CD4-positive, alpha-beta T cell (primary cell): ENCODE data around the gene WDR82. TPM values are rescaled to one million over a fixed set of nuclear protein-coding genes. Genes with fewer than 3 reads are reported as not detected.

ENCODE experiments used
- ATAC-seq: fragments of 200-7000 bp; cut with Tn5 transposase; one replicate; pipeline ENCODE4 v1.10.0; 2022; ENCODE audit warnings: mild to moderate bottlenecking; ENCODE audit not compliant: poor library complexity
- CTCF ChIA-PET: fragments of 350-600 bp; sonication (Branson Sonifier 250); formaldehyde crosslinking; loops from one replicate; lab custom pipeline; 2021; ENCODE audit warnings: antibody characterized with exemption, inconsistent platforms; lab: Charles Lee
- POLR2A ChIA-PET: fragments of 350-600 bp; sonication (Branson Sonifier 250); formaldehyde crosslinking; loops from one replicate; lab custom pipeline; 2021; ENCODE audit warnings: antibody characterized with exemption, inconsistent platforms; lab: Charles Lee
- DNase-seq, 14 experiments: peaks; one replicate each; pipeline ENCODE4 v3.0.0-alpha.2; 2013 to 2020; ENCODE audit warnings: mixed read lengths in 2 of 14
- H3K27ac ChIP-seq, 2 donors: one replicate each; pipeline versions ENCODE4 v1.5.1 to v1.7.0; 2013; ENCODE audit warnings: low read length in 2 of 2, low read depth in 1 of 2, mild to moderate bottlenecking in 1 of 2
- H3K27me3 ChIP-seq, 2 experiments: 1 replicate in 1 of 2; 2 replicates in 1 of 2; pipeline versions ENCODE4 v1.6.1 to v1.7.0; 2013; ENCODE audit warnings: low read length in 2 of 2, control low read depth in 1 of 2, mild to moderate bottlenecking in 1 of 2, moderate library complexity in 1 of 2; ENCODE audit not compliant: insufficient read depth in 2 of 2, control insufficient read depth in 1 of 2
- H3K36me3 ChIP-seq: one replicate; pipeline ENCODE4 v1.6.1; 2013; ENCODE audit warnings: low read length, control low read depth; ENCODE audit not compliant: insufficient read depth
- H3K4me1 ChIP-seq: one replicate; pipeline ENCODE4 v1.6.1; 2013; ENCODE audit warnings: low read length, control low read depth; ENCODE audit not compliant: insufficient read depth
- H3K4me3 ChIP-seq: one replicate; pipeline ENCODE4 v1.5.1; 2013; ENCODE audit warnings: mild to moderate bottlenecking, low read length, moderate library complexity
- H3K9me3 ChIP-seq, 2 experiments: 1 replicate in 1 of 2; 2 replicates in 1 of 2; pipeline versions ENCODE4 v1.6.1 to v1.7.0; 2013; ENCODE audit warnings: low read length in 2 of 2, mild to moderate bottlenecking in 2 of 2, control low read depth in 1 of 2, moderate library complexity in 1 of 2; ENCODE audit not compliant: control insufficient read depth in 1 of 2, insufficient read depth in 1 of 2
- H3K27ac Mint-ChIP-seq: one replicate; pipeline ENCODE4 v1.8.0; 2020; ENCODE audit warnings: mixed read lengths
- H3K27me3 Mint-ChIP-seq: one replicate; pipeline ENCODE4 v1.8.0; 2021; ENCODE audit warnings: mixed read lengths
- H3K36me3 Mint-ChIP-seq: one replicate; pipeline ENCODE4 v1.8.0; 2021; ENCODE audit warnings: low read depth, mixed read lengths
- H3K4me1 Mint-ChIP-seq: one replicate; pipeline ENCODE4 v1.8.0; 2021; ENCODE audit warnings: low read depth, mixed read lengths
- H3K4me3 Mint-ChIP-seq: one replicate; pipeline ENCODE4 v1.8.0; 2020; ENCODE audit warnings: mild to moderate bottlenecking, mixed read lengths
- H3K9me3 Mint-ChIP-seq: one replicate; pipeline ENCODE4 v1.8.0; 2020; ENCODE audit warnings: mixed read lengths
- CTCF ChIP-seq: fragments of 200-600 bp; IDR thresholded peaks from one replicate; pipeline ENCODE4 v1.8.0; 2022; ENCODE audit warnings: antibody characterized with exemption, mild to moderate bottlenecking
- intact Hi-C, 2 experiments: fragments of 100-400 bp; cut with DNase I in 1 of 2; cut with micrococcal nuclease in 1 of 2; formaldehyde crosslinking; loops; one replicate each; pipeline versions ENCODE4 v1.15.1 to v1.9.0; 2023 to 2025; cut with DNase I, micrococcal nuclease
- total RNA-seq, 174 experiments: library from RNA in 2 of 174; stranded (reverse) in 2 of 174; gene quantifications; one replicate each; pipeline ENCODE4 v1.2.3 and lab custom pipeline; 2021 to 2026

Gene WDR82
- total RNA-seq, 2 experiments from 2014 or later: 114 TPM

- Histone ChIP-seq H3K27ac (peak overlapping the region in 1 of 2 donors; percentile 52), H3K4me1 (peaks cover 100% of the 10 kb centered on the region), H3K9me3 (no peaks in the 10 kb centered on the region), H3K27me3 (no peaks in the 10 kb centered on the region), H3K4me3 (peak overlapping the region; percentile 50), H3K36me3 (no peaks in the 10 kb centered on the region)
- Mint-ChIP-seq H3K27ac (peak overlapping the region; percentile 89), H3K4me1 (peaks cover 95% of the 10 kb centered on the region), H3K4me3 (peak overlapping the region; percentile 82), H3K36me3 (peaks cover 11% of the 10 kb centered on the region), H3K9me3 (no peaks in the 10 kb centered on the region), H3K27me3 (no peaks in the 10 kb centered on the region)
- CTCF ChIA-PET: interaction anchor here (0.5 to 4.3 kb wide), 5 partner anchors 10 to 118 kb away, joined by 3 to 49 read pairs (median 5); no protein-coding TSS in a partner anchor
- POLR2A ChIA-PET: interaction anchor here (0.6 to 8.6 kb wide), 19 partner anchors 10 to 227 kb away, joined by 3 to 74 read pairs (median 5); partner anchors contain the start of genes GLYCTK, POC1A, TWF2 and WDR82
- DNase-seq (peak in 13 of 14 experiments; percentile 48 to 86 (median 68)), ATAC-seq (peak; percentile 67)
- no peak for TF ChIP-seq CTCF
- intact Hi-C loops: loop anchor here in 1 of 2 experiments (5.0 kb wide), 1 partner anchor 226 kb away; the partner anchor contains the start of gene SEMA3G
Measured at GRCh38 chr3:52221563-52222318, 56.7 kb downstream of the WDR82 start.

- no peaks in the 10 kb centered on the region for H3K9me3 ChIP-seq
- Mint-ChIP-seq H3K27ac (no peak overlapping the region), H3K4me3 (peak overlapping the region; percentile 82), H3K4me1 (peaks cover 93% of the 10 kb centered on the region), H3K36me3 (peaks cover 8% of the 10 kb centered on the region), H3K9me3 (no peaks in the 10 kb centered on the region), H3K27me3 (no peaks in the 10 kb centered on the region)
- DNase-seq: peak in 1 of 14 experiments; percentile 37
- no peak for TF ChIP-seq CTCF
- H3K27ac ChIP-seq: no peak overlapping the region
- no peaks in the 10 kb centered on the region for H3K36me3 ChIP-seq
- ATAC-seq: no peak
- POLR2A ChIA-PET: interaction anchor here (0.6 to 8.6 kb wide), 11 partner anchors 11 to 191 kb away, joined by 3 to 74 read pairs (median 6); partner anchors contain the start of genes GLYCTK, TWF2 and WDR82
- H3K4me3 ChIP-seq: no peak overlapping the region
- intact Hi-C loops: loop anchor here in 1 of 2 experiments (5.0 kb wide), 1 partner anchor 226 kb away; the partner anchor contains the start of gene SEMA3G
- peaks cover 100% of the 10 kb centered on the region for H3K4me1 ChIP-seq
- CTCF ChIA-PET: interaction anchor here (0.6 to 4.3 kb wide), 23 partner anchors 11 to 212 kb away, joined by 3 to 49 read pairs (median 5); partner anchors contain the start of genes POC1A and TWF2
- H3K27me3 ChIP-seq: no peaks in the 10 kb centered on the region
Measured at GRCh38 chr3:52221141-52221562, 57.3 kb downstream of the WDR82 start.

GRCh38 chr3:52220380-52221026 is 57.9 kb downstream of the WDR82 start:
- CTCF ChIA-PET: interaction anchor here (0.6 to 4.3 kb wide), 26 partner anchors 11 to 213 kb away, joined by 3 to 49 read pairs (median 4); partner anchors contain the start of genes POC1A and TWF2
- peaks cover 91% of the 10 kb centered on the region for H3K4me1 Mint-ChIP-seq

More at GRCh38 chr3:52220380-52221026, 57.9 kb downstream of the WDR82 start:
- Histone ChIP-seq H3K4me3 (no peak overlapping the region), H3K27me3 (no peaks in the 10 kb centered on the region), H3K36me3 (peaks cover 3% of the 10 kb centered on the region), H3K9me3 (no peaks in the 10 kb centered on the region), H3K4me1 (peaks cover 100% of the 10 kb centered on the region), H3K27ac (no peak overlapping the region)
- POLR2A ChIA-PET: interaction anchor here (0.6 to 8.6 kb wide), 13 partner anchors 11 to 192 kb away, joined by 3 to 74 read pairs (median 6); partner anchors contain the start of genes GLYCTK, TWF2 and WDR82
- DNase-seq (peak; percentile 82 to 95 (median 88)), ATAC-seq (peak; percentile 61)
- peak overlapping the region; percentile 77 for H3K4me3 Mint-ChIP-seq
- no peaks in the 10 kb centered on the region for H3K27me3 Mint-ChIP-seq
- peaks cover 12% of the 10 kb centered on the region for H3K36me3 Mint-ChIP-seq
- H3K9me3 Mint-ChIP-seq: no peaks in the 10 kb centered on the region
- H3K27ac Mint-ChIP-seq: peak overlapping the region; percentile 76
- intact Hi-C loops: loop anchor here (1.0 to 5.0 kb wide), 2 partner anchors 119 to 227 kb away; partner anchors contain the start of gene SEMA3G (in 1 of the 2)
- TF ChIP-seq CTCF: peak; percentile 83
